H1 (cell line): ENCODE results near the gene PXT1. TPM values are rescaled to one million over a fixed set of nuclear protein-coding genes. Genes with fewer than 3 reads are reported as not detected.

Experiments
- ASH2L ChIP-seq: fragments of 200-600, 300-600 bp; sonication (generic); IDR thresholded peaks from one replicate; pipeline ENCODE4 v1.7.1; 2017; ENCODE audit warnings: low read length
- CHD2 ChIP-seq: IDR thresholded peaks from 2 replicates; pipeline ENCODE4 v1.6.1; 2012; ENCODE audit warnings: low read length, improper control_type of control experiment
- CTCF ChIP-seq, 3 experiments: IDR thresholded peaks; 1 replicate in 2 of 3; 2 replicates in 1 of 3; pipeline versions ENCODE4 v1.5.1 to v1.6.1; 2011; ENCODE audit warnings: low read length in 3 of 3, mild to moderate bottlenecking in 3 of 3, inconsistent platforms in 2 of 3, low read depth in 1 of 3, moderate library complexity in 1 of 3; ENCODE audit not compliant: insufficient read depth in 1 of 3; ENCODE audit errors: control extremely low read depth in 1 of 3
- EP300 ChIP-seq, 2 experiments: IDR thresholded peaks; 1 replicate in 1 of 2; 2 replicates in 1 of 2; pipeline ENCODE4 v1.6.1; 2011 to 2012; ENCODE audit warnings: low read depth in 2 of 2, low read length in 2 of 2, mild to moderate bottlenecking in 2 of 2, borderline replicate concordance in 1 of 2, inconsistent platforms in 1 of 2, moderate library complexity in 1 of 2
- FOSL1 ChIP-seq: IDR thresholded peaks from 2 replicates; pipeline ENCODE4 v1.6.1; 2011; ENCODE audit warnings: mild to moderate bottlenecking, low read depth, low read length, moderate library complexity; ENCODE audit not compliant: insufficient read depth
- GTF2F1 ChIP-seq: IDR thresholded peaks from 2 replicates; pipeline ENCODE4 v1.6.1; 2012; ENCODE audit warnings: low read depth, low read length, improper control_type of control experiment, borderline replicate concordance
- JUND ChIP-seq: IDR thresholded peaks from 2 replicates; pipeline ENCODE4 v1.6.1; 2011; ENCODE audit warnings: mild to moderate bottlenecking, improper control_type of control experiment, low read length
- MAFK ChIP-seq: IDR thresholded peaks from 2 replicates; pipeline ENCODE4 v1.6.1; 2012; ENCODE audit warnings: low read depth, mild to moderate bottlenecking, improper control_type of control experiment, low read length
- PHF8 ChIP-seq: fragments of 200-600 bp; sonication (generic); conservative IDR thresholded peaks from 2 replicates; pipeline ENCODE4 v1.7.1; 2012; ENCODE audit warnings: low read depth, mild to moderate bottlenecking, inconsistent platforms, low read length, moderate library complexity
- RAD21 ChIP-seq, 2 experiments: IDR thresholded peaks in 1 of 2; conservative IDR thresholded peaks in 1 of 2; 2 replicates each; pipeline ENCODE4 v1.6.1; 2011; ENCODE audit warnings: low read depth in 2 of 2, low read length in 2 of 2, improper control_type of control experiment in 1 of 2, inconsistent platforms in 1 of 2, mild to moderate bottlenecking in 1 of 2, moderate library complexity in 1 of 2
- SAP30 ChIP-seq: fragments of 300-600 bp; sonication (generic); IDR thresholded peaks from 2 replicates; pipeline ENCODE4 v1.7.1; 2012; ENCODE audit warnings: low read length, moderate library complexity, mild to moderate bottlenecking, inconsistent platforms; ENCODE audit not compliant: insufficient read depth, insufficient replicate concordance
- SIRT6 ChIP-seq: IDR thresholded peaks from one replicate; pipeline ENCODE4 v1.7.1; 2012; ENCODE audit warnings: low read length, inconsistent platforms
- SP1 ChIP-seq: IDR thresholded peaks from 2 replicates; pipeline ENCODE4 v1.6.1; 2011; ENCODE audit warnings: low read depth, low read length
- SUZ12 ChIP-seq: fragments of 200-600 bp; sonication (generic); IDR thresholded peaks from 2 replicates; pipeline ENCODE4 v1.6.1; 2012; ENCODE audit warnings: mild to moderate bottlenecking, inconsistent platforms, low read length, moderate library complexity, mixed read lengths
- TAF1 ChIP-seq: IDR thresholded peaks from 2 replicates; pipeline ENCODE4 v1.6.1; 2011; ENCODE audit warnings: mild to moderate bottlenecking, low read depth, low read length
- TBP ChIP-seq: IDR thresholded peaks from 2 replicates; pipeline ENCODE4 v1.6.1; 2011; ENCODE audit warnings: low read depth, low read length, improper control_type of control experiment
- TCF12 ChIP-seq: IDR thresholded peaks from 2 replicates; pipeline ENCODE4 v1.6.1; 2011; ENCODE audit warnings: low read depth, mild to moderate bottlenecking, low read length
- YY1 ChIP-seq: IDR thresholded peaks from 2 replicates; pipeline ENCODE4 v1.6.1; 2011; ENCODE audit warnings: low read depth, mild to moderate bottlenecking, low read length
- polyA plus RNA-seq, 7 experiments: library from polyadenylated mRNA; depleted of rRNA in 3 of 7; stranded (reverse) in 5 of 7; unstranded in 2 of 7; fragments of >200 nt in 5 of 7; fragments of 200-250 nt in 2 of 7; gene quantifications; 1 replicate in 5 of 7; 2 replicates in 1 of 7; 4 replicates in 1 of 7; pipeline versions ENCODE4 v1.2.1 to v1.2.3, GENCODE V29; 2011 to 2013; ENCODE audit warnings: missing spikeins in 2 of 7, mixed read lengths in 2 of 7
- total RNA-seq: library from RNA; stranded (reverse); fragmentation: NEBNext Ultra II Directional; extraction: Animal tissue kit (Norgen Biotek cat#: 25700); gene quantifications from 2 replicates; pipeline ENCODE4 v1.2.1, GENCODE V29; 2021
- TF ChIP-seq, protein P1 (sequence below): IDR thresholded peaks from 2 replicates; pipeline ENCODE4 v1.6.1; 2011; ENCODE audit warnings: low read depth, mild to moderate bottlenecking, low read length; ENCODE audit not compliant: insufficient read depth
- TF ChIP-seq, protein P2 (sequence below): IDR thresholded peaks from 2 replicates; pipeline ENCODE4 v1.6.1; 2012; ENCODE audit warnings: inconsistent platforms

The PXT1 gene
- total and polyA plus RNA-seq, 2 of the 8 experiments (the other 6 are each of a cell fraction or from before 2014, with no cell fraction given): 0.06 TPM; not detected in 1

- TF ChIP-seq, protein P1, sequence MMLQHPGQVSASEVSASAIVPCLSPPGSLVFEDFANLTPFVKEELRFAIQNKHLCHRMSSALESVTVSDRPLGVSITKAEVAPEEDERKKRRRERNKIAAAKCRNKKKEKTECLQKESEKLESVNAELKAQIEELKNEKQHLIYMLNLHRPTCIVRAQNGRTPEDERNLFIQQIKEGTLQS: peak; percentile 79
- no peak for TF ChIP-seq SIRT6
- TF ChIP-seq GTF2F1: 0 out of 2 replicates have a peak, but pooled peaks have one; percentile 32
- 0 out of 2 replicates have a peak, but pooled peaks have one; percentile 33 for TF ChIP-seq JUND
- peak; percentile 39; the same call in 1 of the 2 replicates for TF ChIP-seq TAF1
- peak; percentile 87 for TF ChIP-seq ASH2L
- 0 out of 2 replicates have a peak, but pooled peaks have one; percentile 28 for TF ChIP-seq TCF12
- TF ChIP-seq FOSL1: no peak
- TF ChIP-seq SAP30: no peak
- peak; percentile 61 to 74 (median 71) for TF ChIP-seq CTCF (IDR thresholded peaks at IDR 0.05; ENCODE audit: control extremely low read depth in 1 of 3, insufficient read depth in 1 of 3, low read depth in 1 of 3, low read length in 3 of 3)
- peak in 1 of 2 experiments; percentile 19; a peak in 1 of 3 replicates for TF ChIP-seq EP300 (IDR thresholded peaks at IDR 0.05; ENCODE audit: borderline replicate concordance in 1 of 2, low read depth in 2 of 2, low read length in 2 of 2)
- no peak for TF ChIP-seq TBP
- TF ChIP-seq YY1: 0 out of 2 replicates have a peak, but pooled peaks have one; percentile 17
- TF ChIP-seq, protein P2, sequence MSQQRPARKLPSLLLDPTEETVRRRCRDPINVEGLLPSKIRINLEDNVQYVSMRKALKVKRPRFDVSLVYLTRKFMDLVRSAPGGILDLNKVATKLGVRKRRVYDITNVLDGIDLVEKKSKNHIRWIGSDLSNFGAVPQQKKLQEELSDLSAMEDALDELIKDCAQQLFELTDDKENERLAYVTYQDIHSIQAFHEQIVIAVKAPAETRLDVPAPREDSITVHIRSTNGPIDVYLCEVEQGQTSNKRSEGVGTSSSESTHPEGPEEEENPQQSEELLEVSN: peak; percentile 87
- 0 out of 2 replicates have a peak, but pooled peaks have one; percentile 45 for TF ChIP-seq CHD2
- TF ChIP-seq PHF8: peak; percentile 65
- no peak for TF ChIP-seq MAFK
- no peak for TF ChIP-seq SUZ12
- no peak for TF ChIP-seq SP1
- TF ChIP-seq RAD21 (IDR thresholded peaks at IDR 0.05 in 1 of 2, conservative IDR thresholded peaks at IDR 0.05 in 1 of 2; ENCODE audit: low read depth in 2 of 2, low read length in 2 of 2): peak; percentile 58 to 66
These were observed 19.4 kb downstream of the PXT1 start (continued) for GRCh38 chr6:36423101-36423824.
